GM18870 (cell line): Measurements from ENCODE around the gene MAP7.
"Not testable (repeated sequence)": the region's sequence is repeated elsewhere in the genome, so short reads cannot be mapped to it uniquely, and the experiment has no call there.

Experiments
- ATAC-seq: cut with Tn5 transposase; IDR thresholded peaks from one replicate; pipeline ENCODE4 v1.9.1; 2021; ENCODE audit warnings: moderate library complexity; ENCODE audit not compliant: unreplicated experiment

MAP7 gene

DNA sequence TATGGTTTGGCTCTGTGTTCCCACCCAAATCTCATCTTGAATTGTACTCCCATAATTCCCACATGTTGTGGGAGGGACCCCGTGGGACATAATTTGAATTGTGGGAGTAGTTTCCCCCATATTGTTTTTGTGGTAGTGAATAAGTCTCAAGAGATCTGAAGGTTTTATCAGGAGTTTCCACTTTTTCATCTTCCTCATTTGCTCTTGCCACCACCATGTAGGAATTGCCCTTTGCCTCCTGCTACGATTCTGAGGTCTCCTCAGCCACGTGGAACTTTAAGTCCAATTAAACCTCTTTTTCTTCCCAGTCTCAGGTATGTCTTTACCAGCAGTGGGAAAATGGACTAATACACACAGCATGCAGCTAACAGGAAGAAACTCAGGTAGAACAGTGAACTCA, 151.8 kb downstream of the MAP7 start:
- no peak for ATAC-seq

GRCh38 chr6:136396908-136397307, 153.3 kb downstream of the MAP7 start:
- no peak for ATAC-seq

GRCh38 chr6:136390959-136391358, 159.3 kb downstream of the MAP7 start:
- not testable (repeated sequence) for ATAC-seq

DNA sequence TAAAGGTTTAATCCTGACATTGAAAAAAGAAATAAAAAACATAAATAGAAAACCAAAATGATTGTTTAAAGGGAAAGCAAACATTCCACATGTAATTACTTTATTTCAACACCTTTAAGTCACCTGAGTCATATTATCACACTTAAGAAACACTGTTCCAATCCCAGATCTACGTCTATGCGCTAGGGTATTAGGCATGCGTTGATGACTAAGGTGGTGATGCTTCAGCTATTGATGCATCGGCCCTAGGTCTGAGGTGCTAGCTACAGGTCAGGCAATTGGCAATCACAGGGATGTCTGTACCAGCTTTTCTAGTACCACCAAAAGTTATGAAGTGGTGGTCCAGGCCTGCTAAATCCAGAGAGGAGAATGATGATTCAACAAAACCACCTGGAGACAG, 162.9 kb downstream of the MAP7 start:
- no peak for ATAC-seq

DNA sequence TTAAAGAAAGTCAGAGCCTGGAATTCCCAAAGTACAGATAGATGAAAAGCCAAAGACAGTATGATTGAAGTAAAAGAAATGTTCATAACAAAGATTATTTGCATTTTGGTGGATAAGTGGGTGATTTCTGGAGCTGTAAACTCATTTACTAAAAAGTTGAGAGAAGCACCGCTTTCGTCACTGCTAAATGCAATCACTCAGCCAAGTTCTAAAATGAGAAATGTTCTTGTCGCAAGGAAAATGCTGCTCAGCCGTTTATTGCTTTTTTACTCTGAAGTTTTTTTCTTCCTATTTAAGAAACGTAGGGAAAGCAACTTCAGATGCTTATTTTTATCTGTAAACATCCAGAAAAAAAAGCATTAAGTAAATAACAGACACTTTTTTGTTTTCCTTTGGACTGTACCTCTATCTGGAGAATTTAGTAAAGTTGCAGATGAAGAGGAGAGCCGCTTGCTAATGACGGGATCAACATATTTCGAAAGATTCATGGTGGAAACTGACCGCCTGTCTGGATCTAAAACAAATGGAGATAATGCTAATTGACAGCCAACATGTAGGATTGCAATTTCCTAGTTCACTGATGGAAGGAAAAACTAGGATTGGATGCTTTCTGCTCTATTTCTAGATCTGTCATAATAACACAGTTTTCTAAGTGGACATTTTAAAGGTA, 166.8 kb downstream of the MAP7 start:
- ATAC-seq, result no peak

DNA sequence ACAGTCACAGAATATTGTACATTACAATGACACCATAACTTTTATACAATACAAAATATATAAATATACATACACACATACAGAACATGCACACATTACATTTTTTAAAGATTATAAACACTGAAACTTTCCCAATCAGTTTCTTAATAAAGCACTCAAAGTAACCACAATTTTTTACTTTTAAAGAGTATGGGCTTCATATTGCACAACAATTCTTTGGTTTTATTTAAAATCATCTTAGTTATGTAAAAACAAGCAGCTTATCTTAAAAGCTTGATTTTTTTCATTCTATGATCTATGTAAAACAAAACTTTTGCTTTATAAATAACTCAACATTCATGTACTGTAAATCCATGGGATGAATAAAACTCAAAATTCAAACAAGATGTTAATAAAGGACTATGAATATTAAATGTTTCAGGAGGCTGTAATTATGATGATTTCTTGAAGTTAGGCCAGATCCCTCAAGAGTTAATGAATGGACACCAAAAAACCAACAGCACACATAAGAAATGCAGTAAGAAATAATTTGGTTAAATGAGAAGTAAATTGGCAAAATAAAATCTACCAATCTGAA, 167.5 kb downstream of the MAP7 start:
- ATAC-seq, result no peak

DNA sequence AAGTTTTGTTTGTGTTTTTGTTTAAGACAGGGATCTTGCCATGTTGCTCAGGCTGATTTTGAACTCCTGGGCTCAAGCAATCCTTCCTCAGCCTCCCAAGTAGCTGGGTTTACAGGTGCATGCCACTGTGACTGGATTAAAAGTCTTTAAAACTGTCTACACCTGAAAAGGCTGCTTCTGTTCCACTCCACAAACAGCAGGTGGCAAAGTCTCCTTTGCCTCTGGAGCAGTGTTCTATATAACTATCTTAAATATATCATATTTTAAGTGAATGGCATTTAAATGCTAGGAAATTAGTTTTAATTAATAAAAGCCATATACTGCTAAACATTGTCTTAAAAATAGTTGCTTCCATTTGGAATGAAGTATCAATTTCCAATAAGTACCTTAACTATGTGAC, 171.3 kb downstream of the MAP7 start:
- no peak for ATAC-seq

DNA sequence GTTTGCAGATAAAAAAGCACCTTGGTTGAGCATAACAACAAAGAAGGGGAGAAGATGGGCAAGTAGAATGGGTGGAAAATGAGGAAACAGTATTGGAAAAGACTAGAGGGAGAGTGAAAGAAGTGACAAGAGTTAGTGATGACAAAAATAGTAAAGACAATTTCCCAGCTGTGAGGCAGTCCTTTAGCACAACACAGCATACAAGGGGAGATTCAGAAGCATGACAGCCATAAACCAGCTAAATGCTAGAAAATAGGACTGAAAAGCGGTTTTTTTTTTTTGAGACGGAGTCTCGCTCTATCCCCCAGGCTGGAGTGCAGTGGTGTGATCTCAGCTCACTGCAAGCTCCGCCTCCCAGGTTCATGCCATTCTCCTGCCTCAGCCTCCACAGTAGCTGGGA, 174.4 kb downstream of the MAP7 start:
- not testable (repeated sequence) for ATAC-seq

DNA sequence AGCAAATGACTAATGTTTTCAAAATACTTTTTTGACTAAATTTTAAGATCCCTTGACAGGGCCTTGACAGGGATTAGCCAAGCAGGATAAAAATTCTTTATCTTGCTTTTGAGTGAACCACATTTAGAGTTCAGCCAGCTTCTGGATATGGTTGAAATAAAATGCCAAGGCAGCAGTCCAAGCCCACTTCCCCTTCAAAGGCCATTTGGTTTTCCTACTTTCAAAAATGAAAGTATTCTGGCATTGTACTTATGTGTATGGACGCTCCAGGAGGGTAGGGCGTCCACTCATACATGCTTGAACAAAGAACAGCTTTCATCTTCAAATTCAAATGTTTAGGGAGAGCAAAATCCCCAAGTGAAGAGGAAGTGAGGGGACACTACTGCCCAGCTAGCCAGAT, 178.3 kb downstream of the MAP7 start:
- no peak for ATAC-seq

- ATAC-seq, result no peak
These were observed 179.1 kb downstream of the MAP7 start for GRCh38 chr6:136370988-136371728.

DNA sequence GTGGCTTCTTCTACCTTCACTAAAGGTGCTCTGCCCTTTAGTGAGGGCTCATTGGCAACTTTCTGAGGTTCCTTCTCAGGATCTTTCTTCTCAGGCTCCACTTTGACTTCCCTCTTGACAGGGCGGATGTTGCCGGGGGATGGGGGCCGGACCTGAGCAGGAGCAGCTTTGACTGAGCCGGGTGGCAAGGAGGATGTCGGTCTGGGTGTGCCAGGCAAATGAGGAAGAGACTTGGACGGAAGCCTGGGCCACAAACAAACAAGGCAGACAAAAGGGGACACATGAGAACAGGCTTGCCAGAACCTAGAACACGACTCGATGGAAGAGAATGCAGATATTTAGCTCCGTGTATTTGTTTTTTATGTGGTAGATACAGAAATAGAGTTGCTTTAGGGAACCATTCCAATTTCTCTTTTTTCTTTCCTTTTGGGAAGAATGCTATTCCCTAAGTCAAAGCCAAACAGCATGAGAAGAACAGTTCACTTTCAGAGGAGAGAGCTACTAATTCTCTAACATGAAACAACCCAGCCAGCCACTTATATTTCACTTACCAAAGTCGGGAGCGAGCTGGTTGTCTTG, 184.4 kb downstream of the MAP7 start:
- no peak for ATAC-seq

- no peak for ATAC-seq
These were observed 187.5 kb downstream of the MAP7 start for GRCh38 chr6:136362421-136363356.

- ATAC-seq, result no peak
These were observed 188.4 kb downstream of the MAP7 start for GRCh38 chr6:136361787-136362186.

DNA sequence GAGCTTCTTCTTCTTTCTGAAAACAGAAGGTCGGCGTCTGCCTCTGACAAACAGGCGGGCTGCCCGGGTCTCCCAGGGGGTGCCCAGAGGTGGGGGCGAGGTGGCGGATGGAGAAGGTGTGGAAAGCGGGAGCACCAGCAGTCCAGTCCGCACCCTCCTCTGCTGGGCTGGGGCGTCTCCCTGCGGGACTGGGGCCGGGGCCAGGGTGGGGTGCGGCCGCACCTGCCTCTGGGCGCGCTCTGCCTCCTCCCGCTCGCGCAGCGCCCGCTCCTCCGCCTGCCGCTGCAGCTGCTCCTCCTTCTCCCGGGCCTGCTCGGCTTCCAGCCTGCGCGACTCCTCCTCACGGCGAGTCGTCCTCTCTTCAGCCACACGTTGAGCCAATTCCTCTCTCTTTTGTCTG, 189.4 kb downstream of the MAP7 start:
- ATAC-seq, result no peak

- no peak for ATAC-seq
These were observed 190.4 kb downstream of the MAP7 start for GRCh38 chr6:136359851-136360250.

DNA sequence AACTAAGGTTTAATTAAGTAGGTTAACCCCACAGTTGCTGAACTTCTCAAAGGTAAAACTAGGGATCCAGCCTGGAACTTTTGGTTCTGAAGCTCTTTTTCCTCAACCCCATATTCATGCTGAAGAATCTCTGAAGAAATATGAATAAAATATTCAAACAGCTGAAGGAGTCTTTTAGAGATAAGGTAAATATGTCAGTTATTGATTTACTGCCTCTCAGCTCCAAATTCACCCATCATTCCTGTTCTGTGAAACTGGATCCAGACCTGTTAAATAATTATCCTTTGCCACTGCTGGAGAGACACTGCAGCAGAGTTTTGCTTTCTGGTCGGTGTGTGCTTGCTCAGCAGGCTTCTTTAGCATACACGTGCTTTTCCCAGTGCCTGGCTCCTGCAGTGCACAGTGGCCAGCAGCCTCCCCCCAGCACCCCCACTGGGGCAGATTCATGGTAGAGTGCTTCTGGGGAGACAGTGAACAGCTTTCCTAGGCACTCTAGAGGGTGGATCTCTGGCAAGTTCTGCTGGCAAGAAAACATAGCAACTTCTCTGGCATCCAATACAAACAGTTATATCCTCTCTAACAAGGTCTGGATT, 198.6 kb downstream of the MAP7 start:
- ATAC-seq, result no peak

DNA sequence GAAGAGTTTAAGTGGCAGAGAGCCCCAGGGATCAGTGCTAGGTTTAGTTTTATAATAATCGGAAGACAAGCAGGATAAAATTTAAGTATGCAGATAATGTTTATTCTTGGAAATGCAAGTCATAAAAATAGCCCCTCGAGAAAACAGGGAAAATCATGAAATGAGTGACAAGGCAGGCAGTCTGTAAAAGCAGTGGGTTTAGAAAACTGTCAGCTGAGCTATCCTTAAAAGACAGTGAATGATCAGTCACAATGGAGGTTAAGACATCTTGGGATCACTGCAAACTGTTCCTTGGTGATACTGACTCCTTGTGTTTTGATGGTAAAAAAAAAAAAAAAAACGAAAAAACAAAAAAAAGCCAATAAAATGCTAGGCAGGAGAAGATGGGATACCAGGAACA, 199.3 kb downstream of the MAP7 start:
- no peak for ATAC-seq

DNA sequence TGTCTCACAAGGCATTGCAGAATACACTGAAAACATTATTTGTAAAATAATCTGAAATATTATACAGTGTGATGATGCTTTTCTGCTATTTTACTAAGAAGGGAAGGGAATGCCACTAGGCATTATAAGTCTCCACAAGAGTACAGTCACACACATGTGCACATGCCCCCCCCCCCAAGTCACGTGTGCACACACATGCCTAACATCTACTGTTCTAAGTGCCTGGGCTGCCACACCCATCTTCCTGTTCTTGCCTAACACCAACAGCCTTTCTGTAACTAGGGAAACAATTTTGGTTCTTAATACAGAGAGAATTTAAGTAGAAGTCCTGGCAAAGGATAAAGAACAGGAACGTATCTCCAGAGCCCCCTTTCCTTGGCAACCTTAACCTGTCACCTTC, 202.4 kb downstream of the MAP7 start:
- no peak for ATAC-seq

GRCh38 chr6:136345145-136345544, 205.1 kb downstream of the MAP7 start:
- no peak for ATAC-seq

DNA sequence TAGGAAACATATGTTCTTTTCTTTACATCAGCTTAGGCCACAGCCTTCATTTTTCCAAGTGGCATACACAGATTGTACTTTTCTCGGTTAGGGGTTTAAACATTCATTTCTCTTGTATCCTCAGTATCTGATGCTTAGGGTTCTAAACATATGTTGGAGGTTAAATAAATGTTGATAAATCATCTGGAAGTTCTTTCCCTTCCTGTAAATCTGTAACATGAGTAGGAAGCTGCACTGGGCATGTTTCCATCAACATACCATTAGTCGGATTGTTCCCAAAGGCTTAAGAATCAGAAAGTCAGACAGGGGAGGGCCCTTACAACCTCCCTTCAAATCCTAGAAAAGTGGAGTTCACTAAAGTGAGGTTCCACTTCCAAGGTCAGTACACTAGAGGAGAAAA, 205.8 kb downstream of the MAP7 start:
- ATAC-seq, result no peak

GRCh38 chr6:136343700-136344099, 206.5 kb downstream of the MAP7 start:
- no peak for ATAC-seq
